ENCODE measurements around the gene GYG2. TPM values are rescaled to one million over a fixed set of nuclear protein-coding genes. Genes with fewer than 3 reads are reported as not detected.

Gene GYG2
- total RNA-seq, 1 experiment from 2014 or later: 47.6 TPM

GRCh38 chrX:2928583-2929434, 100.1 kb downstream of the GYG2 start, which contains the start of gene ARSD (continued):
- TF ChIP-seq CDX4 (CRISPR knock-in tag; IDR thresholded peaks at IDR 0.05; ENCODE audit: borderline replicate concordance): no peak; the same call in 1 of the 2 replicates
- TF ChIP-seq ZMAT4 (CRISPR knock-in tag; IDR thresholded peaks at IDR 0.05): no peak
- TF ChIP-seq PRDM15 (CRISPR knock-in tag; IDR thresholded peaks at IDR 0.05): no peak
- no peak for TF ChIP-seq E2F1 (CRISPR knock-in tag; IDR thresholded peaks at IDR 0.05)
- no peak for TF ChIP-seq AFF4 (CRISPR knock-in tag; IDR thresholded peaks at IDR 0.05; ENCODE audit: borderline replicate concordance)
- no peak for TF ChIP-seq EMX1 (CRISPR knock-in tag; IDR thresholded peaks at IDR 0.05)
- TF ChIP-seq RELA (CRISPR knock-in tag; IDR thresholded peaks at IDR 0.05; ENCODE audit: borderline replicate concordance): no peak
- TF ChIP-seq CBFB (CRISPR knock-in tag; IDR thresholded peaks at IDR 0.05; ENCODE audit: low read depth): no peak
- no peak for TF ChIP-seq ETV6 (CRISPR knock-in tag; IDR thresholded peaks at IDR 0.05)
- no peak for TF ChIP-seq FOXK1 (CRISPR knock-in tag; IDR thresholded peaks at IDR 0.05)
- no peak for TF ChIP-seq TEAD1 (CRISPR knock-in tag; IDR thresholded peaks at IDR 0.05)
- no peak for TF ChIP-seq NFE2L1 (CRISPR knock-in tag; IDR thresholded peaks at IDR 0.05)
- no peak for TF ChIP-seq ZNF121 (CRISPR knock-in tag; IDR thresholded peaks at IDR 0.05)
- peak; percentile 61; the same call in 1 of the 2 replicates for TF ChIP-seq HMGXB4 (CRISPR knock-in tag; IDR thresholded peaks at IDR 0.05)
- 0 out of 2 replicates have a peak, but pooled peaks have one; percentile 8 for TF ChIP-seq GABPB1 (CRISPR knock-in tag; IDR thresholded peaks at IDR 0.05)
- no peak for TF ChIP-seq RORB (CRISPR knock-in tag; IDR thresholded peaks at IDR 0.05)
- no peak for TF ChIP-seq ZNF512 (CRISPR knock-in tag; IDR thresholded peaks at IDR 0.05; ENCODE audit: borderline replicate concordance)
- no peak for TF ChIP-seq MYBL2 (CRISPR knock-in tag; IDR thresholded peaks at IDR 0.05)
- no peak for TF ChIP-seq ATF6 (CRISPR knock-in tag; IDR thresholded peaks at IDR 0.05)
- TF ChIP-seq FOXP1 (CRISPR knock-in tag; IDR thresholded peaks at IDR 0.05; ENCODE audit: borderline replicate concordance): 0 out of 2 replicates have a peak, but pooled peaks have one; percentile 23
